PC-9 (cell line): Measurements from ENCODE around the gene CDK5. TPM values are rescaled to one million over a fixed set of nuclear protein-coding genes. Genes with fewer than 3 reads are reported as not detected.

Experiments
- BruUV-seq: library from RNA; stranded (reverse); fragments of 400-500 nt; replicated peaks from 2 replicates; lab custom pipeline; 2021; lab: Mats Ljungman, UMichigan
- CTCF ChIA-PET: fragments of 300-600 bp; sonication (Branson Sonifier 250); formaldehyde crosslinking; loops from one replicate; lab custom pipeline; 2022; ENCODE audit warnings: antibody characterized with exemption; lab: Charles Lee
- POLR2A ChIA-PET: fragments of 300-600 bp; sonication (Branson Sonifier 250); formaldehyde crosslinking; loops from one replicate; lab custom pipeline; 2022; ENCODE audit warnings: antibody characterized with exemption; ENCODE audit not compliant: unreplicated experiment; lab: Charles Lee
- DNase-seq, 2 experiments: peaks; one replicate each; pipeline versions ENCODE4 v3.0.0 to v3.0.0-alpha.2; 2015 to 2022; ENCODE audit warnings: mixed read lengths in 1 of 2
- H2AFZ ChIP-seq: fragments of 200-600 bp; sonication (generic); 2 replicates; pipeline ENCODE4 v1.8.1; 2017; ENCODE audit warnings: antibody characterized with exemption
- H3F3A ChIP-seq: fragments of 200-600 bp; sonication (generic); 2 replicates; pipeline ENCODE4 v1.8.1; 2017; ENCODE audit warnings: antibody characterized with exemption, mild to moderate bottlenecking, low read depth; ENCODE audit not compliant: insufficient read depth
- H3K27ac ChIP-seq: fragments of 200-600 bp; sonication (generic); 2 replicates; pipeline ENCODE4 v1.6.1; 2016; ENCODE audit warnings: mixed run types
- H3K27me3 ChIP-seq: fragments of 200-600 bp; sonication (generic); 2 replicates; pipeline ENCODE4 v1.6.1; 2016; ENCODE audit warnings: low read depth, mixed run types; ENCODE audit not compliant: insufficient read depth
- H3K36me3 ChIP-seq: fragments of 200-600 bp; sonication (generic); 2 replicates; pipeline ENCODE4 v1.6.1; 2016; ENCODE audit warnings: low read depth, mixed run types
- H3K4me1 ChIP-seq: fragments of 200-600 bp; sonication (generic); replicated peaks from 2 replicates; pipeline ENCODE4 v1.6.1; 2016; ENCODE audit warnings: mixed run types; ENCODE audit not compliant: insufficient read depth
- H3K4me2 ChIP-seq: fragments of 200-600 bp; sonication (generic); 2 replicates; pipeline ENCODE4 v1.6.1; 2017; ENCODE audit warnings: mixed run types
- H3K4me3 ChIP-seq: fragments of 200-600 bp; sonication (generic); 2 replicates; pipeline ENCODE4 v1.6.1; 2016; ENCODE audit warnings: mixed run types
- H3K79me2 ChIP-seq: fragments of 200-600 bp; sonication (generic); 2 replicates; pipeline ENCODE4 v1.6.1; 2017; ENCODE audit warnings: low read depth, mixed run types
- H3K9me2 ChIP-seq: fragments of 200-600 bp; sonication (generic); 2 replicates; pipeline ENCODE4 v1.8.1; 2017; ENCODE audit warnings: mild to moderate bottlenecking; ENCODE audit not compliant: insufficient read depth
- H3K9me3 ChIP-seq: fragments of 200-600 bp; sonication (generic); 2 replicates; pipeline ENCODE4 v1.8.1; 2016; ENCODE audit warnings: low read depth; ENCODE audit not compliant: insufficient read depth
- H4K20me1 ChIP-seq: fragments of 200-600 bp; sonication (generic); 2 replicates; pipeline ENCODE4 v1.8.1; 2017; ENCODE audit not compliant: insufficient read depth
- CTCF ChIP-seq: fragments of 200-600 bp; sonication (generic); conservative IDR thresholded peaks from 2 replicates; pipeline ENCODE4 v1.6.1; 2017; ENCODE audit warnings: mixed run types, antibody characterized with exemption, mild to moderate bottlenecking, moderate library complexity
- EZH2 ChIP-seq: fragments of 200-600 bp; sonication (generic); IDR thresholded peaks from 2 replicates; pipeline ENCODE4 v1.8.0; 2017; ENCODE audit warnings: antibody characterized with exemption, low read depth
- intact Hi-C: fragments of 100-400 bp; cut with micrococcal nuclease; formaldehyde crosslinking; loops from one replicate; pipeline ENCODE4 v1.10.0; 2022; ENCODE audit not compliant: unreplicated experiment
- total RNA-seq: library from RNA; stranded (reverse); gene quantifications from 2 replicates; pipeline ENCODE4 v1.2.3, GENCODE V29; 2021

The CDK5 gene
- total RNA-seq, 1 experiment from 2014 or later, result 45.7 TPM

GRCh38 chr7:151062111-151062398 is 4.4 kb upstream of the CDK5 start:
- no peak for DNase-seq
- no peaks in the 10 kb centered on the region for H3K27me3 ChIP-seq
- H3K9me3 ChIP-seq, result no peaks in the 10 kb centered on the region
- ChIA-PET CTCF (interaction anchor here (0.6 to 1.2 kb wide), 3 partner anchors 24 to 288 kb away, joined by 3 to 8 read pairs (median 7); partner anchors contain the start of gene ABCB8), POLR2A (interaction anchor here (0.5 to 0.6 kb wide), 2 partner anchors 33 to 36 kb away, joined by 4 to 8 read pairs; no protein-coding TSS in a partner anchor)
- intact Hi-C loops, result no loop called here
- H3K4me2 ChIP-seq, result peak overlapping the region; percentile 93
- peaks cover 23% of the 10 kb centered on the region for H4K20me1 ChIP-seq
- peaks cover 46% of the 10 kb centered on the region for H3K4me1 ChIP-seq
- H3F3A ChIP-seq, result peaks cover 37% of the 10 kb centered on the region; the same call in 1 of the 2 replicates
- no peaks in the 10 kb centered on the region for H3K9me2 ChIP-seq
- peak overlapping the region; percentile 85 for H3K27ac ChIP-seq
- no peak for TF ChIP-seq EZH2
- TF ChIP-seq CTCF, result no peak
- H3K4me3 ChIP-seq, result peak overlapping the region; percentile 59; the same call in 1 of the 2 replicates
- BruUV-seq, result no TSS peak
- peaks cover 43% of the 10 kb centered on the region for H3K79me2 ChIP-seq
- H3K36me3 ChIP-seq, result peaks cover 6% of the 10 kb centered on the region; the same call in 1 of the 2 replicates
- H2AFZ ChIP-seq, result no peak overlapping the region

- H3K4me1 ChIP-seq, result peaks cover 50% of the 10 kb centered on the region
- H3K27ac ChIP-seq, result peak overlapping the region; percentile 85
- intact Hi-C loops, result no loop called here
- peaks cover 38% of the 10 kb centered on the region; the same call in 1 of the 2 replicates for H3F3A ChIP-seq
- H2AFZ ChIP-seq, result no peak overlapping the region
- ChIA-PET POLR2A (interaction anchor here (0.5 to 0.7 kb wide), 5 partner anchors 8 to 250 kb away, joined by 4 to 25 read pairs (median 5); partner anchors contain the start of genes ABCB8 and ATG9B), CTCF (interaction anchor here (0.6 to 1.2 kb wide), 2 partner anchors 24 to 33 kb away, joined by 3 to 8 read pairs; partner anchors contain the start of gene ABCB8)
- peaks cover under 1% of the 10 kb centered on the region; the same call in 1 of the 2 replicates for H3K36me3 ChIP-seq
- TF ChIP-seq EZH2, result no peak
- no peak for TF ChIP-seq CTCF
- H3K79me2 ChIP-seq, result peaks cover 43% of the 10 kb centered on the region
- no peak for DNase-seq
- no peaks in the 10 kb centered on the region for H3K27me3 ChIP-seq
- no peaks in the 10 kb centered on the region for H3K9me2 ChIP-seq
- no TSS peak for BruUV-seq
- peak overlapping the region; percentile 82; the same call in 1 of the 2 replicates for H3K4me3 ChIP-seq
- H3K4me2 ChIP-seq, result peak overlapping the region; percentile 93
- peaks cover 23% of the 10 kb centered on the region for H4K20me1 ChIP-seq
- H3K9me3 ChIP-seq, result no peaks in the 10 kb centered on the region
Measured at GRCh38 chr7:151061213-151062110, 3.8 kb upstream of the CDK5 start.

GRCh38 chr7:151060416-151061212 is 2.9 kb upstream of the CDK5 start:
- peaks cover 20% of the 10 kb centered on the region for H4K20me1 ChIP-seq
- H3K36me3 ChIP-seq, result no peaks in the 10 kb centered on the region
- TF ChIP-seq CTCF (no peak), EZH2 (no peak)
- peak overlapping the region; percentile 82 for H3K4me3 ChIP-seq
- H3K4me1 ChIP-seq, result peaks cover 50% of the 10 kb centered on the region
- no peaks in the 10 kb centered on the region for H3K9me2 ChIP-seq
- peak overlapping the region; percentile 79 for H2AFZ ChIP-seq
- no peak overlapping the region for H3K27ac ChIP-seq
- TSS peak; percentile 23 for BruUV-seq
- intact Hi-C loops, result loop anchor here (1.0 kb wide), 1 partner anchor 20 kb away; the partner anchor contains the start of gene FASTK
- H3K4me2 ChIP-seq, result peak overlapping the region; percentile 93
- POLR2A ChIA-PET, result interaction anchor here (0.6 to 0.7 kb wide), 4 partner anchors 8 to 249 kb away, joined by 4 to 25 read pairs (median 7); partner anchors contain the start of genes ABCB8 and ATG9B
- CTCF ChIA-PET, result interaction anchor here (0.7 kb wide), 1 partner anchor 24 kb away, joined by 3 read pairs; no protein-coding TSS in a partner anchor
- H3K9me3 ChIP-seq, result no peaks in the 10 kb centered on the region
- peak in 1 of 2 experiments; percentile 71 for DNase-seq
- H3F3A ChIP-seq, result peaks cover 47% of the 10 kb centered on the region; the same call in 1 of the 2 replicates
- H3K79me2 ChIP-seq, result peaks cover 43% of the 10 kb centered on the region
- no peaks in the 10 kb centered on the region for H3K27me3 ChIP-seq
